Vagina (tissue), 2 donors: ENCODE results near the gene CABCOCO1. TPM values are rescaled to one million over a fixed set of nuclear protein-coding genes. Genes with fewer than 3 reads are reported as not detected.

Experiments
- DNase-seq, 2 donors: peaks; one replicate each; pipeline ENCODE4 v3.0.0-alpha.2; 2017; ENCODE audit errors: extremely low spot score in 2 of 2
- H3K27ac ChIP-seq: fragments of 200-600 bp; sonication (generic); one replicate; pipeline ENCODE4 v1.5.1; 2019
- H3K27me3 ChIP-seq: fragments of 200-600 bp; sonication (generic); one replicate; pipeline ENCODE4 v1.5.1; 2019
- H3K36me3 ChIP-seq, 2 donors: fragments of 200-600 bp; sonication (generic); one replicate each; pipeline ENCODE4 v1.5.1; 2017 to 2019
- H3K4me1 ChIP-seq: fragments of 200-600 bp; sonication (generic); one replicate; pipeline ENCODE4 v1.5.1; 2019
- H3K4me3 ChIP-seq, 2 donors: fragments of 200-600 bp; sonication (generic); 1 replicate in 1 of 2; 2 replicates in 1 of 2; pipeline ENCODE4 v1.5.1; 2016 to 2019
- H3K9me3 ChIP-seq: fragments of 200-600 bp; sonication (generic); one replicate; pipeline ENCODE4 v1.5.1; 2019
- POLR2A ChIP-seq, 2 donors: fragments of 450-650 bp; IDR thresholded peaks; one replicate each; pipeline ENCODE4 v1.6.1; 2017; ENCODE audit warnings: antibody characterized with exemption in 2 of 2, mild to moderate bottlenecking in 2 of 2, moderate library complexity in 2 of 2
- POLR2AphosphoS5 ChIP-seq, 2 donors: sonication (generic); formaldehyde crosslinking; IDR thresholded peaks; one replicate each; pipeline ENCODE4 v1.9.0; 2017; ENCODE audit warnings: antibody characterized with exemption in 2 of 2, mild to moderate bottlenecking in 2 of 2, low read depth in 1 of 2; ENCODE audit not compliant: insufficient read depth in 1 of 2
- intact Hi-C: fragments of 100-400 bp; cut with DNase I; formaldehyde crosslinking; loops from one replicate; pipeline ENCODE4 v1.15.1; 2023
- total RNA-seq: library from RNA; depleted of rRNA; stranded (reverse); fragments of >200 nt; gene quantifications from one replicate; pipeline ENCODE4 v1.2.3, GENCODE V29; 2016
- TF ChIP-seq, protein P1 (sequence below), 3 experiments: fragments of 450-650 bp in 2 of 3; fragments of 200-600 bp in 1 of 3; sonication (generic) in 1 of 3; IDR thresholded peaks; one replicate each; pipeline ENCODE4 v1.5.1; 2017 to 2019; ENCODE audit warnings: antibody characterized with exemption in 3 of 3, mild to moderate bottlenecking in 2 of 3, moderate library complexity in 2 of 3

Gene CABCOCO1
- total RNA-seq, 1 donor from 2014 or later: not detected

- Histone ChIP-seq H3K9me3 (no peaks in the 10 kb centered on the region), H3K4me3 (no peak overlapping the region), H3K27me3 (no peaks in the 10 kb centered on the region), H3K27ac (no peak overlapping the region), H3K4me1 (peaks cover 37% of the 10 kb centered on the region), H3K36me3 (no peaks in the 10 kb centered on the region)
- intact Hi-C loops: no loop called here
- TF ChIP-seq, protein P1, sequence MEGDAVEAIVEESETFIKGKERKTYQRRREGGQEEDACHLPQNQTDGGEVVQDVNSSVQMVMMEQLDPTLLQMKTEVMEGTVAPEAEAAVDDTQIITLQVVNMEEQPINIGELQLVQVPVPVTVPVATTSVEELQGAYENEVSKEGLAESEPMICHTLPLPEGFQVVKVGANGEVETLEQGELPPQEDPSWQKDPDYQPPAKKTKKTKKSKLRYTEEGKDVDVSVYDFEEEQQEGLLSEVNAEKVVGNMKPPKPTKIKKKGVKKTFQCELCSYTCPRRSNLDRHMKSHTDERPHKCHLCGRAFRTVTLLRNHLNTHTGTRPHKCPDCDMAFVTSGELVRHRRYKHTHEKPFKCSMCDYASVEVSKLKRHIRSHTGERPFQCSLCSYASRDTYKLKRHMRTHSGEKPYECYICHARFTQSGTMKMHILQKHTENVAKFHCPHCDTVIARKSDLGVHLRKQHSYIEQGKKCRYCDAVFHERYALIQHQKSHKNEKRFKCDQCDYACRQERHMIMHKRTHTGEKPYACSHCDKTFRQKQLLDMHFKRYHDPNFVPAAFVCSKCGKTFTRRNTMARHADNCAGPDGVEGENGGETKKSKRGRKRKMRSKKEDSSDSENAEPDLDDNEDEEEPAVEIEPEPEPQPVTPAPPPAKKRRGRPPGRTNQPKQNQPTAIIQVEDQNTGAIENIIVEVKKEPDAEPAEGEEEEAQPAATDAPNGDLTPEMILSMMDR (IDR thresholded peaks at IDR 0.05): no peak
- TF ChIP-seq POLR2AphosphoS5 (IDR thresholded peaks at IDR 0.05; ENCODE audit: insufficient read depth in 1 of 2, low read depth in 1 of 2) (no peak), POLR2A (IDR thresholded peaks at IDR 0.05) (no peak)
- DNase-seq: no peak
These were observed 95.0 kb downstream of the CABCOCO1 start for GRCh38 chr10:61757525-61758397.

GRCh38 chr10:61758433-61758832, 95.7 kb downstream of the CABCOCO1 start:
- DNase-seq: no peak
- H3K9me3 ChIP-seq: no peaks in the 10 kb centered on the region
- intact Hi-C loops: no loop called here
- no peak overlapping the region for H3K27ac ChIP-seq
- TF ChIP-seq POLR2AphosphoS5 (IDR thresholded peaks at IDR 0.05; ENCODE audit: insufficient read depth in 1 of 2, low read depth in 1 of 2): no peak
- TF ChIP-seq, protein P1 (IDR thresholded peaks at IDR 0.05): no peak
- TF ChIP-seq POLR2A (IDR thresholded peaks at IDR 0.05): no peak
- no peak overlapping the region for H3K4me3 ChIP-seq
- no peaks in the 10 kb centered on the region for H3K27me3 ChIP-seq
- no peaks in the 10 kb centered on the region for H3K36me3 ChIP-seq
- peaks cover 32% of the 10 kb centered on the region for H3K4me1 ChIP-seq

- intact Hi-C loops: no loop called here
These were observed 97.0 kb downstream of the CABCOCO1 start for GRCh38 chr10:61759751-61760150.

DNA sequence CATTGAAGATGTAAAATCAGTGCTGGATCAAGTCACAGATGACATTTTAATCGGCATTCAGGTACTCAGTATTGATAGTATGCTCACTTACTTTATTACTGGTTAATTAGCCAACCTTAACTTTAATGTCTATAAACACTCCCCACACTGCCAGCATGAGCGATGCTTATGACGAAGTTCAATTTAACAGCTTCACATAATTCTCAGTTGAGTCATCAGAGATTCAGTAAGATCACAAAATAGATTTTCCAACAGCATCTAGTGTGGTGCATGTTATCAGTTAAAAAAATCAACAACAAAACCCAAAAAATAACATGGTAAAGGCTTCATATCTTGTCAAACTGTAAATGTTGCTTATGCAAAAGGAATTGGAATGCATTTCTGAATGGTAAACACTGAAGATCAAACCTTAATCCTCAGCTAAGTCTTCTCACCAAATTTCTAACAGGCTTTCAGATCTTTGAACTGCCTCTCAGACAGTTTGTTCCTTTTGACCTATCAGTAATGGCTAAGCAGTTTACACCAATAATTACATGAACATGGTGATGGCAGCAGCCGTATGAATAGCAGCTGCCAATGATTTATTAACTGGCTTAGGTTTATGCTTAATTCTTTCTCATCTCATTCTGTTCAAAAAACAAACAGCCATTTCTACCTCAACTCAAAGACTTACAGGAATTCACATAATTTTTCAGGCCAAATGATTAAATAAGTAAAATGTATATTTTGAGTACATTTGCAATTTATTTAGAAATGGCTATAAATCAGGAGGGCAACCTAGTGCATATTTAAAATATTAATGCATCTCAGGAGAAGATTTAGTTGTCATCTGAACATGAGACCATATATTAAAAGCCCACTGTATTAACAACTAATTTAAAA, 98.5 kb downstream of the CABCOCO1 start:
- TF ChIP-seq, protein P1 (IDR thresholded peaks at IDR 0.05): no peak
- TF ChIP-seq POLR2AphosphoS5 (IDR thresholded peaks at IDR 0.05; ENCODE audit: insufficient read depth in 1 of 2, low read depth in 1 of 2): peak in 1 of 2 donors; percentile 31
- TF ChIP-seq POLR2A (IDR thresholded peaks at IDR 0.05): no peak
- intact Hi-C loops: no loop called here

More at GRCh38 chr10:61759751-61760150, 97.0 kb downstream of the CABCOCO1 start:
- Histone ChIP-seq H3K4me3 (no peak overlapping the region), H3K27ac (no peak overlapping the region), H3K27me3 (no peaks in the 10 kb centered on the region), H3K36me3 (no peaks in the 10 kb centered on the region), H3K9me3 (no peaks in the 10 kb centered on the region), H3K4me1 (peaks cover 30% of the 10 kb centered on the region)
- TF ChIP-seq POLR2AphosphoS5 (IDR thresholded peaks at IDR 0.05; ENCODE audit: insufficient read depth in 1 of 2, low read depth in 1 of 2) (no peak), POLR2A (IDR thresholded peaks at IDR 0.05) (no peak)
- TF ChIP-seq, protein P1 (IDR thresholded peaks at IDR 0.05): no peak
- DNase-seq: no peak

More for the DNA sequence above, 98.5 kb downstream of the CABCOCO1 start:
- Histone ChIP-seq H3K27me3 (no peaks in the 10 kb centered on the region), H3K27ac (no peak overlapping the region), H3K4me1 (peaks cover 17% of the 10 kb centered on the region), H3K36me3 (no peaks in the 10 kb centered on the region), H3K4me3 (no peak overlapping the region), H3K9me3 (no peaks in the 10 kb centered on the region)
- DNase-seq: no peak
